Measurements from ENCODE around the gene CA4. TPM values are rescaled to one million over a fixed set of nuclear protein-coding genes. Genes with fewer than 3 reads are reported as not detected.

CA4 gene
- total and polyA plus RNA-seq, 10 of the 15 experiments (the other 5 are each of a cell fraction or from before 2014, with no cell fraction given) = 0.13 to 0.31 TPM; not detected in 8

DNA sequence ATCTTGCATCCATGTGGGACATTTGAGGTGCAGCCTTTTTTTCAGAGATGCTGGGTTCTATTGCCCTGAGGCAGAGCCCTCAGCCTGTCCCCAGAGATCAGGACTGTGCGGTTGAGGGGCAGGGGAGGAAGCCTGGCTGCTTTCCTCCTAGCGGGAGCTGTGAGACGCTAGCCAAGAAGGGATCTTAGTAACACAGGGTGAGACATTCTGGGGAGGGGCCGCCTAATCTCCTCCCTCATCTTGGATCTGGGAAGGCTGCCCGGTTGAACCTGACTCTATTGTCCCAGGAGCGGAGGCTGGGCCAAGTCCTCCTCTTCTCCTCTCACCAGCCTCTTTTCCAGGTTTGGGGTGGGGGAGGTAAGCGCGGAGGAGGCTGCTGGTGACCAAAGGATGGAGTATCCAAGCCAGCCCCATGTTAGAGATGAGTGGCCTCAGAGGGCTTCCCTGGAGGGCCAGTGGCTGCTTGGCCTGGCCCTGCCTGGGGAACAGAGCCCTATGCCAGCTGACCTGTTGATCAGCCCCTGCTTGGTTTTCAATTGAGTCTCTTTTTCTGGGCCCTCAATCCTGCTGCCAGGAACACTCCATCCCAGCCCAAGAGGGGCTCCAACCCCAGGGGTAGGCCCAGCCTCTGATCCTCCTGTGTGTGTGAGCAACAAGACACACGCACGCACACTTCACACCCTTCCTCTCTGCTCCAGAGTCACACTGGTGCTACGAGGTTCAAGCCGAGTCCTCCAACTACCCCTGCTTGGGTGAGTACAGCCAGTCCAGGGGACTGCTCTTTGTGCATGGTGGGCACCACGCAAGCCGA, 5.0 kb downstream of the CA4 start (continued):
- TF ChIP-seq, protein P1, sequence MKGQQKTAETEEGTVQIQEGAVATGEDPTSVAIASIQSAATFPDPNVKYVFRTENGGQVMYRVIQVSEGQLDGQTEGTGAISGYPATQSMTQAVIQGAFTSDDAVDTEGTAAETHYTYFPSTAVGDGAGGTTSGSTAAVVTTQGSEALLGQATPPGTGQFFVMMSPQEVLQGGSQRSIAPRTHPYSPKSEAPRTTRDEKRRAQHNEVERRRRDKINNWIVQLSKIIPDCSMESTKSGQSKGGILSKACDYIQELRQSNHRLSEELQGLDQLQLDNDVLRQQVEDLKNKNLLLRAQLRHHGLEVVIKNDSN (IDR thresholded peaks at IDR 0.05; ENCODE audit: borderline replicate concordance, extremely low read length, insufficient read depth, low read depth, low read length) = no peak
- TF ChIP-seq IRF4 (IDR thresholded peaks at IDR 0.05; ENCODE audit: low read depth, low read length) = no peak
- no peak for TF ChIP-seq ZNF24 (IDR thresholded peaks at IDR 0.05)
- TF ChIP-seq TARDBP (IDR thresholded peaks at IDR 0.05; ENCODE audit: borderline replicate concordance) = no peak
- no peak for TF ChIP-seq MXI1 (IDR thresholded peaks at IDR 0.05; ENCODE audit: low read depth, low read length)

DNA sequence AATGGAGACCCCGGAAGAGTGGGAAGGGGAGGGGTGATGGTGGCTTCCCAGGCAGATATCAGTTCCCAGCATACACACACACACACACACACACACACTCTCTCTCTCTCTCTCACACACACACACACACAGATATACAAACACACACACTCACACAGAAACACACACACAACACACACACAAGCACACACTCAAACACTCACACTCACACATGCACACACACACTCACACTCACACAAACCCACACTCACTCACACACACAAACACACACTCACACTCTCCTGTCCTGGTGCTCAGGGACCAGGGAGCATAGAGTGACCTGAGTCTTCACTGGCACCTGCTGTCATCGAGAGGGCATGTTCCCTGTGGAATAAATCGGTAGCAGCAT, 5.6 kb downstream of the CA4 start:
- Histone ChIP-seq H3K4me2 (ENCODE audit: control insufficient read depth, insufficient read depth) (no peak overlapping the region), H3K4me3 (no peak overlapping the region), H2AFZ (ENCODE audit: control insufficient read depth, low read depth, low read length) (no peak overlapping the region), H3K9me3 (replicated peaks; ENCODE audit: control insufficient read depth, insufficient read depth, low read length) (no peaks in the 10 kb centered on the region), H3K4me1 (ENCODE audit: control insufficient read depth, insufficient read depth, low read length) (peaks cover 2% of the 10 kb centered on the region; the same call in 1 of the 2 replicates), H3K27ac (ENCODE audit: control insufficient read depth, insufficient read depth) (no peak overlapping the region), H3K36me3 (ENCODE audit: control insufficient read depth in 2 of 2, insufficient read depth in 2 of 2, low read length in 1 of 2) (no peaks in the 10 kb centered on the region), H3K27me3 (replicated peaks in 1 of 2; ENCODE audit: control insufficient read depth in 2 of 2, insufficient read depth in 2 of 2, low read length in 1 of 2) (peaks cover 2 to 10% of the 10 kb centered on the region in 2 experiments), H4K20me1 (ENCODE audit: control insufficient read depth, insufficient read depth) (no peaks in the 10 kb centered on the region), H3K9ac (ENCODE audit: control insufficient read depth, insufficient read depth, low read length) (no peak overlapping the region), H3K79me2 (ENCODE audit: control insufficient read depth, insufficient read depth, low read length) (no peaks in the 10 kb centered on the region)
- intact Hi-C loops (cut with micrococcal nuclease; ENCODE audit: unreplicated experiment) = no loop called here
- TF ChIP-seq CEBPZ (IDR thresholded peaks at IDR 0.05; ENCODE audit: low read depth, low read length) (no peak), TCF3 (IDR thresholded peaks at IDR 0.05; ENCODE audit: borderline replicate concordance, insufficient read depth, low read depth, low read length) (no peak), CUX1 (IDR thresholded peaks at IDR 0.05; ENCODE audit: insufficient replicate concordance, low read depth, low read length) (no peak), MEF2B (IDR thresholded peaks at IDR 0.05; ENCODE audit: partially characterized antibody, poor library complexity, severe bottlenecking) (no peak)
- no peak for DNase-seq (ENCODE audit: low read depth, low spot score)
- ChIA-PET POLR2A (no interaction called here), RAD21 (ENCODE audit: unreplicated experiment) (no interaction called here), CTCF (no interaction called here), SMC1A (ENCODE audit: uncharacterized antibody, unreplicated experiment) (no interaction called here)
- ATAC-seq = no peak
- BruUV-seq (replicated peaks) = no TSS peak
- WGBS (ENCODE audit: insufficient coverage, insufficient replicate concordance, low lambda C conversion rate, missing lambda C conversion rate) = 62% methylated on average over 3 of the region's 3 CpGs
- in situ Hi-C loops (cut with MboI) = no loop called here
- FAIRE-seq = no peak
